Activated gamma-delta T cell treated with anti-CD3 and anti-CD28 coated beads, Interleukin-2, amount 50 U/mL, for 16 hours (primary cell): ENCODE data around the gene LRRK1.

Source experiments
- DNase-seq: peaks from one replicate; pipeline ENCODE4 v3.0.0-alpha.2; 2020; ENCODE audit warnings: low read depth

The LRRK1 gene

DNA sequence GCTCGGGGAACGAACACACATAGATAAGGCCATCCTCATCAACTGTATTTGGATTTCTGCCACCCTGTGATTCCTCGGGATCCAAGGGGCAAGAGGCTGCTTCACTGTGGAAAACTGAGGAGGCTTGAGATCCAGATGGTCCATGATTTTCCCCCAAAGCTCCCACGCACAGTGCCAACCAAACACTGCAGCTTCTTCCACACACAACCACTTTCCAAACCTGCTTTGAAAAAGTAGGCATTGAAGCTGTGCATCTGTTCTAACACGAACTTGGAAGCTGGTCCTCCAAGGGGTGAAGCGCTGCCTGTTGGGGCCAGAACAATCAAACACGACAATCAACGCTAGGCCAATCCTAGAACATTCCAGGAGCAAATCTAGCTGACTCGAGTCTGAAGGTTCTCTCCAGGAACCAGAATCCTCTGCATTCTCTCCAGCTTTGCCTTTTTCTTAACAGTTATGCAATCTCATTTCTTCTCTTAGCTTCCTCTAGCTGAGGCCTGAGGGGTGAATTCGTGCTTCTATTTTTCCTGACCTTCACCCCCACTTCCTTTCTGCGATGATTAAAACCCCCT lies 104.4 kb downstream of the LRRK1 start:
- no peak for DNase-seq

DNA sequence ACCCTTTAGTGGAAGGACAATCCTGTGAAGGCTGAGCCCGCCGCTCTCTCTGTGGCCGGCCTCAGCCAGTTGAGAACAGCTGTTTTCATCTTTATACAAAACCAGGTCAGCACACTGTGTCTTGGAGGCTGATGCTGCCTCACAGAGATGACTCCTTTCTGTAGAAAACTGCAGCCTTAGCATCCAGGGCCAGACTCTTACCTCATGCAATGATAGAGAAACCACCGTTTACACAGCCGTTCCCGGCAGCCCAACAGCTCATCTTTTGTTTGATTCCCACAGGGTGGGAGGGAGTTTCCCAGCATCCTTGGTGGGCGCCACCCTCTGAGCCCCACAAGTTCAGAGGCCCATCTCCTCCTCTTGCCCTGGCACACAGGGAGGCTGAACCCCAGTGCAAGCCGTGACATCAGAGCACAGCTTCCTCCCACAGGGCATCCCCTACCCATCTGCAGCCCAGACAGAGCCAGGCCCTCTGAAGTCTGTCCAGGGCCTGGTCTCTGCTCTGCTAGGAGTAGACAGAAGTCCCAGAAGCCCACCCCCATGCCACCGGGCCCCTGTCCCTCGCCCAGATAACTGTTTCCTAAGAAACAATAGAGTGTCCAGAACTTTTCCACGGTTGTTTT lies 105.0 kb downstream of the LRRK1 start:
- DNase-seq, result no peak

DNA sequence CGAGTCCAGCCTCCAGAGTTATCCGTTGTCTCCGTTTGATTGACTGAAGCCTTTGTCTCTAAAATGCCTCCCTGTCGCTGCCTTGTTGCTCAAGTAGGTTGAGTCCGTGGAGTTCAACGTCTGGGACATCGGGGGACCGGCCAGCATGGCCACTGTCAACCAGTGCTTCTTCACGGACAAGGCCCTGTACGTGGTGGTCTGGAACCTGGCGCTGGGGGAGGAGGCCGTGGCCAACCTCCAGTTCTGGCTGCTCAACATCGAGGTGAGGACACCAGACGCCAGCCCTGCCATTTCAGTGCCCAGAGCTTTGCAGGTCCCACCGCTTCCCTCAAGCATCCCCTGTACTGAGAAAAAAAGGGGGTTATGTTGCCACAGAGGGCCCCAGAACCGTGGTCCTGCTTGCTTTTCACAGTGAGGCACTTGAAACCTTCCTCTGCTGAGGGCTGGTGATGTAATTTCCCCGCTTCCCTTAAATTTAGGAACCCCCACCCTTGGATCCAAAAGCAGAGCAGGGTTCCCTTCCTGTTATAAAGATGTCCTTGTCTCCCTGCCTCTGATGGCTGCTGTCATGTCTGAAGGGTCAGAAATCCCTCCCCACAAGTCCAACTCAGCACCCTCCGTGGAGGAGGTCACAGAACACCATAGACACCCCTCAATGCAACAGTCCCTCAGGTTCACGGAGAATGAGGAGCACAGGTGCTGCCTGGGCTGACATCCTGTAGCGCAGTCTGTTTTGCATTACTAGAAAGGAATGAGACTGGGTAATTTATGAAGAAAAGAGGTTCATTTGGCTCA lies 105.7 kb downstream of the LRRK1 start:
- DNase-seq, result no peak

DNA sequence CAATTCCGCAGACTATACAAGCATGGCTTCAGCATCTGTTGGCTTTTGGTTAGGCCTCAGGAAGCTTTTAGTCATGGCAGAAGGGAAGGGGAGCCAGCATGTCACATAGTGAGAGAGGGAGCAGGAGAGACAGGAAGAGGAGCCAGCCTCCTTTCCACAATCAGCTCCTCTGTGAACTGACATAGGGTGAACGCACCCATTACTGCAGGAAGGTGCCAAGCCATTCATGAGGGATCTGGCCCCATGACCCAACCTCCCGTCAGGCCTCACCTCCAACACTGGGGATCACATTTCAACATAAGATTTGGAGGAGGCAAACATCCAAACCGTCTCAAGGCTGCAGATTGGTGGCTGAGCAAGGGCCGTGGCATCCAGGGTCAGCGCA lies 106.3 kb downstream of the LRRK1 start:
- DNase-seq, result no peak

DNA sequence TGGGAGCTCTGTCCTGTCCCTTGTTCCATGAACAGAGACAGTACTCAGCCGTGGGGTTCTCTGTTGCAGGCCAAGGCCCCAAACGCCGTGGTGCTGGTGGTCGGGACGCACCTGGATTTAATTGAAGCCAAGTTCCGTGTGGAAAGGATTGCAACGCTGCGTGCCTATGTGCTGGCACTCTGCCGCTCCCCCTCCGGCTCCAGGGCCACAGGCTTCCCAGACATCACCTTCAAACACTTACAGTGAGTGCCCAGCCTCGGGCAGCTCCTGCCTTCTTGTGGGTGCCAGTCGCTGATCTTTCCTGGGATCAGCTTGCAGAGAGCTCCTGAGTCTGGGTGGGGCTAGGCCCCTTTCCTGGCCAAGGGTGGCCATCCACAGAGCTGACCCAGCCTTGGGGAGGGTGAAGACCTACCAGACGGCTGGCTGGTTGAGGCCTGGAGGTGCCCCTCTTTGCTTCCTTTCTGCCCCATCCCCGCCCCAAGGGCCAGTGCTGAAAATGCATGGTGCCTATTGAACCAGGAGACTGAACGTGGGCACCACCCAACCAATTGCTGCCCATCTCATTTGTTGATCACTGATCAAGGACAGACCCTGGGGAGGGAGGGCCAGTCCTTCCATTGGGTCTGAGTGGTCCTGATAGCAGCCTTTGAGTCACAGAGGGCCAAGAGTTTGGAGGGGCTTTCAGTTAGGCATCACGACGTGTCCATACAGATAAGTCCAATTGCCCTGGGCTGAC lies 106.9 kb downstream of the LRRK1 start:
- no peak for DNase-seq

DNA sequence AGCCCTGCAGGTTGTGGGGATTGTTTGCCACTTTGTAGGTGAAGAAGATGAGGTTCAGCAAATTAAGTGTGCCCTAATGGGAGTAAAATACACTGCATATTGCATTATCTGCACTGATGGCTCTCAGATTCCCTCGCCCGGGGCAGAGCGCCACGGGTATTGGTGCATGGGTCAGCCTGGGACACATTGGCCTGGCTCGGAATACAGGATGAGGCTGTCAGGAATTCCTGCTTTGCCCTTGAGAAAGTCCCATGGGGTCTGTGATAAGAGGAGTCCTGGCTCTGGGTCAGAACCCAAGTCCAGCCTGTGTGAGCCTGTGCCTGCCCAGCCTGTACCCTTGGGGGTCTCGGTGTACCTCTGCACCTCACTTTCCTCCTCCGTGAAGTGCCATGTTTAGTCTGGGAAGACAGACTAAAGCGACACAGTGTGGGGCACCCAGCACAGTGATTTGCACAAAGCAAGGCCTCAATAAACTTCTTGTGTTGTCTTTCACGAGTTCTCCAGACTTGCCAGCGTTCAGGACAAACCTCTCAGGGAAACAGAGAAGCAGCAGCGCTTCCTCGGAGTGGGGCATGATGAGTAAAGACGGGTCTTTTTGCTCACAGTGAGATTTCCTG lies 107.6 kb downstream of the LRRK1 start:
- DNase-seq, result no peak

DNA sequence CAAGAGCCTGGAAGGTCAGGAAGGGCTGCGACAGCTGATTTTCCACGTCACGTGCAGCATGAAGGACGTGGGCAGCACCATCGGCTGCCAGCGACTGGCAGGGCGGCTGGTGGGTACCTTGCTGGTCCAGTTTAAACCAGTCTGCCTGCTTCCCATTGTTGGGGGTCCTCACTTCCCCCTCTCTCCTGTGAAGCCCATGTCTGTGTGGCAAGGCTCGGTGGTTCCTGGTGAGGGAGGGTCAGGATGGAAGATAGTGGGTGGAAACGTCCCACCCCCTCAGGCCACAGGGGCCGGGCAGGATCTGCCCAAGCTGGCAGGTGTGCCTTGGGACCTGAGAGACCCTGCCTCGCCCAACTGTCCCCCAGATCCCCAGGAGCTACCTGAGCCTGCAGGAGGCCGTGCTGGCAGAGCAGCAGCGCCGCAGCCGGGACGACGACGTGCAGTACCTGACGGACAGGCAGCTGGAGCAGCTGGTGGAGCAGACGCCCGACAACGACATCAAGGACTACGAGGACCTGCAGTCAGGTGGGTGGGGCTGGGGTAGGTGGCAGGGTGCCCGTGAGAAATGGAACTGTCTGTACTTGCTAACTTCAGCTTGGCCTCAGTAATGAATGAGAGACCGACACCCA lies 108.2 kb downstream of the LRRK1 start:
- no peak for DNase-seq

DNA sequence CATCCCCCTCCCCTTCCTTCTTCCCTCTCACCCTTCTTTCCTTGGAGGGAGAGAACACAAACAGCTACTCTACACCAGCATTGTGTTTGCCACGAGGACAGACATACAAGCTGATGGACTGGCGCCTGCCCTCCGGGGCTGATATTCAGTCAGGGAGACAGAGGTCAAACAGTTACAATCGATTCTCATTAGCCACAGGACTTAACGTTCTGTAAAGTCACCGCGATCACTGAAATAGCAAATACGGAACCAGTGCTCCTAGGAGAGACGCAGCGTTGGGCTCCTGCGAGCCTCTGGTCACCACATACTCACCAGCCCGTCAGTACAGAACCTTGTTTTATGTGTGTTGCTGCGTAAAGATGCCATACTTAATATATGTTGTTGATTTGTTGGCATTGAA lies 108.8 kb downstream of the LRRK1 start:
- DNase-seq, result no peak

DNA sequence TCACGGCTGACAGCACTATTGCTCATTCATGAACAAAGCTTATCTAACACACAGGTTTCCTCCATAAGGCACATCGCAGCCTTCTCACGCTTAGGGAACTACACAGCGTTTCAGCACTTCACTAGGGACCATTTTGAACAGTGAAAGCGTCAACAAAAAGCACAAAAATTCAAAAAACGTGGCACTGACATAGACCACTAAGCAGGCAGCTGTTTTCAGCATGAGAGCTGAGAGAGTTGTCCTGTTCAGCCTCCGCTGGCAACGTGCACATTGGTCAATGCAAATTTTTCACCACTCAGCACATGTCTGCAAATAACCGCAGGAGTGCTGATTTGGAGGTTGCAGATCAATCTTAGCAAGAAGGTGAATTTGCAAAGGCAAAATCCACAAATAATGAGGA lies 109.2 kb downstream of the LRRK1 start:
- no peak for DNase-seq

DNA sequence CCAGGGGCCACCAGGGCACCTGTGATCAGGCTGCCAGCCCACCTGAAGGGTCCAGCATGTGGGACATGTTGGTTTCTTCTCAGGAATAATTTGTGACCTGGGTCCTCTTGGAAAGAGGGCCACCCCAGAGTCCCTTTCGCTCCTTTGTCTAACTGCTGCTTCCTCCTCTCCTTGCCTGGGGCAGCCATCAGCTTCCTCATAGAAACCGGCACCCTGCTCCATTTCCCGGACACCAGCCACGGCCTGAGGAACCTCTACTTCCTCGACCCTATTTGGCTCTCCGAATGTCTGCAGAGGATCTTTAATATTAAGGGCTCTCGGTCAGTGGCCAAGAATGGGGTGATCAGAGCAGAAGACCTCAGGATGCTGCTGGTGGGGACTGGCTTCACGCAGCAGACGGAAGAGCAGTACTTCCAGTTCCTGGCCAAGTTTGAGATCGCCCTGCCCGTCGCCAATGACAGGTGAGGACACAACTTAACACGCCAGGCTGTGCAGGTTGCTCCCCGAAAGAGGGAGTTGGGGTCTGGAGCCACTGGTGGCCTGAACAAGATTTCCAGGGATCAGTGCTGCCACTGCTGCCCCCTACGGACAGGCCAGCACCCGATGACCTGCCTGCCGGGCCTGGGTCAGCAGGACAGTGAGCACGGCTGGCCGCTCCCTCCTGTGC lies 109.7 kb downstream of the LRRK1 start:
- no peak for DNase-seq

DNA sequence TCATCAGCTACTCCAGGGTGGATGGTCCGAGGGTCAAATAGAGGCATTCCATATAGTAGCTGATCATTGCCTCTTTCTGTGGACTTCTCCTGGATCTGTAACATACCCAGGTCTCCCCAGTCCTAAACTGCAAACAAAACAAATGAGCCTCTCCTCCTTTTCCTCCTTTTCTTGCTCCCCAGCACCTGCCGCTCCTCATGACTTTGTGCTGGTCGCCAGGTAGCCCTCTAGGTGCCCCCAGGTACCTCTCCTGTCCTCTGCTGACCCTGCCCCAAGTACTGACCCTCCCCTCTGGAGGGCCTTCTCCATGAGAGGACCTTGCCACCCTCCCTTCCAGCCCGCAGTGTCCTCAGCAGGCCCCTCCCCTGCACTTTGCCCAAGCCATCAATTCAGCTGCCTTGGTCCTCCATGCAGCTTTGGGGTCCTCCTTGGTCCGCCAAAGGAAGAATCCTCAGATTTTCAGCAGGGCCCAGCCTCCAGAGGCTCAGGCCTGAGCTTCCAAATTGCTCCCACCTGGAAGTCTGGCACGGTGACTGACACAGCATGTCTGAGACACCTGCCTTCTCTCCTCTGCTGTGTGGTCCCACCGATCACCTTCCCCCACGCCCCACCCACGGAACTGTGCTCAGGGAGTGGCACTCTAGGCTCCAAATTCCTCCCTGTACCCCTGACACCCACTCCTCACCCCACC lies 111.0 kb downstream of the LRRK1 start:
- no peak for DNase-seq

DNA sequence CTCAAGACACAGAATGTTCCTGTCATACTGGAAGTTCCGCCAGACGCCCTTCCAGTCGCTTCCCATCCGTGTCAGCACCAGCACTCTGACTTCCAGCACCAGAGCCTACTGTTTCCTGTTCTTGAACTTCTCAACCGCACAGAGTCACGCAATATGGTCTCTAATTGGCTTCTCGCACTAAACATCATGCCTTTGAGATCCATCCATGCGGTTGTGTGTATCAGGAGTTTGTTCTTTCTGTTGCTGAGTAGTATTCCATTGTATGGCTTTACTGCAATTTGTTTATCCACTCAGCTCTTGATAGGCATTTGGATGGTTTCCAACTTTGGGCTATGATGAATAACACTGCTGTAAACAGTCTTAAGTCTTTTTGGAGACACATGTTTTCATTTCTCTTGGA lies 112.1 kb downstream of the LRRK1 start:
- no peak for DNase-seq

DNA sequence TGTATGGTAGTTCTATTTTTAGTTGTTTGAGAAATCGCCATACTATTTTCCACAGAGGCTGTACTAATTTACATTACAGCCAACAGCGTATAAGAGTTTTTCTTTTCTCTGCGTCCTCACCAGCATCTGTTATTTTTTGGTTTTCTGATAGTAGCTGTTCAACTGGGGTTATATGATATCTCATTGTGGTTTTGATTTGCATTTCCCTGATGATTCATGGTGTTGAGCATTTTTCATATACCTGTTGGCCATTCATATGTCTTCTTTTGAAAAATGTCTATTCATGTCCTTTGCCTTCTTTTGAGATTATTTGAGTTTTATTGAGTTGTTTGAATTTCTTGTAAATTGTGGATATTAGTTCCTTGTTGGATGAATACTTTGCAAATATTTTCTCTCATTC lies 114.6 kb downstream of the LRRK1 start:
- DNase-seq, result no peak

DNA sequence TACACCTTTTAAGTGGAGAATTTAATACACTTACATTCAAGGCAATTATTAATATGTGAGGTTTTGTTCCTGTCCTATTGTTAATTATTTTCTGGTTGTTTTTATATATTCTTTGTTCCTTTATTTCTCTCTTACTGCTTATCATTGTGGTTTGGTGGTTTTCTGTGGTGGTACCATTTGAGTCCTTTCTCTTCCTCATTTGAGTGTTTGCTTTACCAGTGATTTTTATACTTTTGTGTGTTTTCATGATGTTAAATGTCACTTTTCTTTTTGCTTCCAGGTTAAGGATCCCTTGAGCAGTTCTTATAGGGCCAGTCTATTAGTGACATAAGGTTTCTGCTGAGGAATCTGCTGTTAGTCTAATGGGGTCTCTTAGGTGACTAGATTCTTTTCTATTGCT lies 116.5 kb downstream of the LRRK1 start:
- no peak for DNase-seq

DNA sequence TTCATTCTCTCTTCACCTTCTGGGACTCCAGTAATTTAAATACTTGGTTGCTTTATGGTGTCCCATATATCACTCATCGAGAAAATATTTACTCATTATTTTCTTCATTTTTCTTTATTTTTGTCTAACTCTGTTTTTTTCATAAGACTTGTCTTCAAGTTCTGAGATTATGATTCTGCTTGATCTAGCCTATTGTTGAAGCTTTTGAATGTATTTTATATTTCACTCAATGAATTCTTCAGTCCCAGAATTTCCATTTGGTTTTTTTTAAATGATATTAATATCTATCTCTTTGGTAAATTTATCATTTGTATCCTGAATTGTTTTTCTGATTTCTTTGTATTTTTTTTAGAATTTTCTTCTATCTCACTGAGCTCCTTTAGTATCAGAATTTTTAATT lies 117.0 kb downstream of the LRRK1 start:
- no peak for DNase-seq

DNA sequence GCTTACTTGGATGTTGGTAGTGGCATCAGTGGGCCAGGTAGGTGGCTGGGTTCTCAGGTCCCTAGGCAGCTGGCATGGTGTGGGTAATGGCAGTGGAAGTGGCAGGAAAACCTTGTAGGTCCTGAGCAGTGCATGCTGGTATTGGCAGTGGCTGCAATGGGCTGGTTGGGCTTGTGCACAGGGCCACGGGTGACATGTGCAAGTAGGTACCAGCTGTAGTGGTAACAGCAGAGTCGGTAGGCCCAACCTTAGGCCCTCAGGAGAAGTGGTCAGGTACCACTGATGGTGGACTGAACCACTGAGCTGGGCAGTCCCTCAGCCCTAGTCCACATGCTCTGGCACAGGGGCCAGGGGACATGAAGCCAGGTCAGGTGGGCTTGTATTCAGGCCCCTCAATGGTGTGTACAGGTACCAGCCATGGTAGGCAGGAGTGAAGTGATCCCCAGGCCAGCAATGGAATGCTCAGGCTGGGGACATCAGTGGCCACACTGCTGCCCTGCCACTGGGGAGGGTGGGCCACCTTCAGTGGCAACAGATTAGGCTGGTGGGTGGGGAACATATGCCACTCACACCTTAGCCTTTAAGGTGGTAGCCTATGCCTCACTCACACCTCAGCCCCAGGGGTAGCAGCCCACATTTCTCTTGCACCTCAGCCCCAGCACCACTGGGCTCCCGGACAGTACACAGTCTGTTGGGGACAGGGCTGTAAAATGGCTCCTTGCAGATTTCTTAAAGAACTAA lies 118.1 kb downstream of the LRRK1 start:
- DNase-seq, result no peak

DNA sequence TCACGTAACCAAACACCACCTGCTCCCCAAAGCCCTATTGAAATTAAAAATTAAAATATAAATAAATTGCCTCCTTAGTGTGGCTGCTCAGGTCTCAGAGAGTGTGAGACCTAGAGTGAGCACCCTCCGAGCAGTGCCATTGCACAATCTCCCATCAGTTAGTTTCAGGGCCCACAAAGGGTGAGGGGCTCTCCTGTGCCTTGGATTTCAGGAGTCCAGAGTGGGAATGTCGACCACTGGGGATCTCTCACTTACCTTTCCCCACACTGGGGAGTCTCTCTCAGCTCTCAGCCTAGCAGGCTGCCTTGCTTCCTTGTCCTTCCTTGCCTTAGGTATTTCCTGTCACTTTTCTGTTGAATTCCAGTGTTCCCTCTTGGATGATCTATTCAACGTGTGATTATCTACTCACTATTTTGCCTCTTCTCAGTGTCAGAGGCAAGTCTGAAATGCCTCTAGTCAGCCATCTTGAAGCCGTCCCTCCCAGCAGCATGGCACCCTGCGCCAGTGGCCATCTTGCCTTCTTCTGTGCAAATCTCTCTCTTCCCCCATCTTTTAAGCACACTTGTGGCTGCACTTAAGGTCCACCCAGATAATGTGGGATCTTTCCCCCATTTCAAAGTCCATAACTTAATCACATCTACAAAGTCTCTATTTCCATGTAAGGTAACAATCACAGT lies 119.3 kb downstream of the LRRK1 start:
- DNase-seq, result no peak

DNA sequence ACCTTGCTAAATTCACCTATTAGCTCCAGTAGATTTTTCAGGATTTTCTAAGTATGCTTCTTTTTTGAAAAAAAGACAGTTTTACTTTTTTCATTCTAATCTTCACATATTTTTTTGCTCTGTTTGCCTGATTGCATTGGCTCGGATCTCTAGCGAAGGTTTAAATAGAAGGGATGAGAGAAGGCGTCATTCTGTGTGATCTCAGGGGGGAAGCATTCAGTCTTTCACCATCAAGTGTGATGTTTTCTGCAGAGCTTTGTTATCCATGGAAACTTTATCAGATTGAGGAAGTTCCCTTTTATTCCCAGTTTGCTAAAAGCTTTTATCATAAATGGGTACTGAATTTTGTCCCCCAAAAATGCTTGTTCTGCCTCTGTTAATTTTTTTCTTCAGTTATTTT lies 120.3 kb downstream of the LRRK1 start:
- no peak for DNase-seq

DNA sequence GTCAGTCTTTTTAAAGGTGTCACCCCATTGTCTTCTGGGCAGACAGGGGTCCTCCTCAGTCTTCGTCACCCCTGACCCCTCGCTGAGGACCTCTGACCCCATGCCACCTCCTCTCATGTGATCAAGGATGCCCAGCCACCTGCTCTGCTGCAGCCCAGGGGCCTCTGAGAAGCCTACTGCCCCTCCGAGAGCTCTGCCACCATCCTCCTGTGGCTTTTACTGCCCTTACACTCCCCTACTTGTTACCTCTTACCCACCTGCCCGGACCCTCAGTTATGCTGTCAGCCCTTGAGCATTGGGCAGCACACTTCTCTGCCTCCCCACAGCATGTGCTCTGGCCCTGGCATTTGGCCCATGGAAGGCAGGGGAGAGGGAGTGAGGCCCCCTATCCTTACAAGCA lies 123.2 kb downstream of the LRRK1 start:
- no peak for DNase-seq

DNA sequence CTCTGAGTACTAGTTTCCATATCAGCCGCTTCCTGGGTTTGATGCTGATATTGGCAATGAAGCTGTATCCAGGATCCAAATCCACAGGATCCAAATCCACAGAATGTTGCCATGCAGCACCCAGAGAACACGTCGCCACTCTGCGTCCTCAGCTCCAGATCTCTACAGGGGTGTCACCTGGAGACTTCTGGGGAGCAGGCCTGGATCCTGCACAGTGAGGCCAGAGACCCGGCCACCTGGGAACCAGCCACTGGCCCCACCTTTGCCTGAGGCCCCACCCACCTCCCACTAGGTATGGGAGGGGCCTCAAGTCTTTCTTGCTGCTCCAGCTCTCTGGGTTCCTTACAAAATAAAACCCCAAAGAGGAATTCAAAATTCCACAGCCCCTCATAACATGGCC lies 123.9 kb downstream of the LRRK1 start:
- no peak for DNase-seq
